T-helper 17 cell (primary cell): Measurements from ENCODE around the gene DNALI1. TPM values are rescaled to one million over a fixed set of nuclear protein-coding genes. Genes with fewer than 3 reads are reported as not detected.
"Not testable (repeated sequence)": the region's sequence is repeated elsewhere in the genome, so short reads cannot be mapped to it uniquely, and the experiment has no call there.

Experiments used
- ATAC-seq: fragments of 150-1000 bp; cut with Tn5 transposase; 2 replicates; pipeline ENCODE4 v1.10.0; 2021; ENCODE audit warnings: mild to moderate bottlenecking, moderate library complexity
- DNase-seq, 3 donors: peaks; one replicate each; pipeline versions ENCODE4 v3.0.0 to v3.0.0-alpha.2; 2020 to 2021
- H3K9me3 ChIP-seq: one replicate; pipeline ENCODE4 v1.7.0; 2013; ENCODE audit warnings: low read length, mild to moderate bottlenecking; ENCODE audit not compliant: control insufficient read depth, poor library complexity, severe bottlenecking
- H3K27ac Mint-ChIP-seq: one replicate; pipeline ENCODE4 v1.8.0; 2022; ENCODE audit warnings: mild to moderate bottlenecking, moderate library complexity, mixed read lengths
- H3K27me3 Mint-ChIP-seq: one replicate; pipeline ENCODE4 v1.8.0; 2022; ENCODE audit warnings: mixed read lengths
- H3K36me3 Mint-ChIP-seq: one replicate; pipeline ENCODE4 v1.8.0; 2022; ENCODE audit warnings: low read depth, mixed read lengths
- H3K4me1 Mint-ChIP-seq: one replicate; pipeline ENCODE4 v1.8.0; 2022; ENCODE audit warnings: mild to moderate bottlenecking, mixed read lengths
- H3K4me3 Mint-ChIP-seq: one replicate; pipeline ENCODE4 v1.8.0; 2022; ENCODE audit warnings: mild to moderate bottlenecking, moderate library complexity, mixed read lengths
- total RNA-seq, 4 donors: library from RNA in 2 of 4; stranded (reverse) in 2 of 4; gene quantifications; one replicate each; pipeline ENCODE4 v1.2.3 and lab custom pipeline; 2022 to 2026

The DNALI1 gene
- total RNA-seq (not detected), total RNA-seq (lab: John Stamatoyannopoulos, UW) (0 reads per million in 2 donors)

DNA sequence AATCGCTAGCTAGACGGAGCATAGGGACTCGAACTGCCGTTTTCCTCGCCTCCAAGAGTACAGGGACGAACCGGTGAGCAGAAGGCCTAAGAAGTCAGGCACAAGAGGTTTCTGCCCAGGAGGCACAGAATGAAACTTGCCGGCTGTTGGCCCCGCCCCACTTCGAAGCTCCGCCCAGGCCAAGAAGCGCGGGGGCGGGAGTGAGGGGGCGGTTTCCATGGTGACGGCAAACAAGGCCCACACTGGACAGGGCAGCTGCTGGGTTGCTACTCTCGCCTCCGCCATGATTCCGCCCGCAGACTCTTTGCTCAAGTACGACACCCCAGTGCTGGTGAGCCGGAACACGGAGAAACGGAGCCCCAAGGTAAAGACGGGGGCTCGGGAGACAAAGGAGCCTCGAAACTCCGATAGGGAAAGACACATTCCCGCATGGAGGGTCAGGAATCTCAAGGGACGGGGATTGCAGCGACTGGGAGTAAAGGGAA, at the start of gene DNALI1:
DNALI1 (plus strand) TSS at position 229 of the 485 bp plus-strand sequence; CDS start at position 284, 55 bp downstream.
- Mint-ChIP-seq H3K27ac (no peak within 1 kb of the TSS), H3K36me3 (peaks cover 5% of the 10 kb centered on the region), H3K27me3 (peaks cover 13% of the 10 kb centered on the region), H3K4me1 (peaks cover 24% of the 10 kb centered on the region), H3K4me3 (no peak within 1 kb of the TSS)
- ATAC-seq, result no peak
- DNase-seq, result no peak
- no peaks in the 10 kb centered on the region for H3K9me3 ChIP-seq

DNA sequence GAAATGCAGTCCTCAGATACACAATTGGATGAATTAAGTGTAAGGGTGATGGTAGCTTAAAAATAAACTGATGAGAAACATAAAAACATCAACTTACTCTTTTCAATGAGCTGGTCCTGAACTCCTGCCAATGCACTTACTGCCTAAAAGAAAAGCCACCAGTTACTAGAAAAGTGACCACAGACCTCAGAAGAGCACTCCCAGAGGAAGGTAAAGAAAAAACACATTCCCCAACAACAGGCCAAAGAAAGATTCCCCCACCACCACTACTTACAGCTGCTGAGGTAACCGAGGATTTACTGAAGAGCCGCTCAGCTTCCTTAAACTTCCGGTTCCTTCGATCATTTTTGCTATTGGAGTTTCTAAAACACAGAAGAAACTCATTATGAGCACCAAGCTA, 47.6 kb upstream of the DNALI1 start:
- H3K4me3 Mint-ChIP-seq, result no peak overlapping the region
- H3K27me3 Mint-ChIP-seq, result no peaks in the 10 kb centered on the region
- DNase-seq, result no peak
- H3K4me1 Mint-ChIP-seq, result peaks cover 27% of the 10 kb centered on the region
- ATAC-seq, result no peak
- no peaks in the 10 kb centered on the region for H3K9me3 ChIP-seq
- H3K36me3 Mint-ChIP-seq, result peaks cover 5% of the 10 kb centered on the region
- H3K27ac Mint-ChIP-seq, result peak overlapping the region; percentile 56

DNA sequence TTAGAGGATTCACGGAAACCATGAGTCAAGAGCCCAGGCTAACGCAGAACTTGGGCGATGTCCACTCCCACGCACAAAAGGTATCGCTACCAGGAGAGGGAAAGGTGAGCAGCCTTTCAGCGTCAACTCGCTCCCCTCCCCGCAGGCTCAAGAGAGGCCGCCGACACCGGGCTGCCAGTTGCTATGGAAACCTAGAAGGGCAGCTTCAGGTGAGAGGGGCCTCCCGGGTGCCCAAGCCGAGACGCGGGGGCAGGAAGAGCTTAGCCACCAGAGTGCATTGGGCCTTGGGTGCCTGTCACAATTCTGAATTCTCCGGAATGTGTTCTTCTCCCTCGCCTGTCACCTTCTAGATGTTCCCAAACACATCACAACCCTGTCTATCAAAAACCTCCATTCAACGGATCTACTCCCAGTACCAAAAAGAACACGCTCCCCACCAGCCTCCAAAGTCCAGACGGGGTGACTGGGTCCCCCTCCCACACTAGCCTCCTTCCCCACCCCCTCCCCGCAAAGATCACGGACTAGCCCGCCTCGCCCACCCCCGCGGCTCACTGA, 42.9 kb upstream of the DNALI1 start:
- ATAC-seq (peak; percentile 20), DNase-seq (peak; percentile 11 to 31 (median 24))
- H3K9me3 ChIP-seq, result no peaks in the 10 kb centered on the region
- Mint-ChIP-seq H3K36me3 (peaks cover 2% of the 10 kb centered on the region), H3K4me3 (peak overlapping the region; percentile 98), H3K27me3 (no peaks in the 10 kb centered on the region), H3K27ac (peak overlapping the region; percentile 93), H3K4me1 (peaks cover 32% of the 10 kb centered on the region)

DNA sequence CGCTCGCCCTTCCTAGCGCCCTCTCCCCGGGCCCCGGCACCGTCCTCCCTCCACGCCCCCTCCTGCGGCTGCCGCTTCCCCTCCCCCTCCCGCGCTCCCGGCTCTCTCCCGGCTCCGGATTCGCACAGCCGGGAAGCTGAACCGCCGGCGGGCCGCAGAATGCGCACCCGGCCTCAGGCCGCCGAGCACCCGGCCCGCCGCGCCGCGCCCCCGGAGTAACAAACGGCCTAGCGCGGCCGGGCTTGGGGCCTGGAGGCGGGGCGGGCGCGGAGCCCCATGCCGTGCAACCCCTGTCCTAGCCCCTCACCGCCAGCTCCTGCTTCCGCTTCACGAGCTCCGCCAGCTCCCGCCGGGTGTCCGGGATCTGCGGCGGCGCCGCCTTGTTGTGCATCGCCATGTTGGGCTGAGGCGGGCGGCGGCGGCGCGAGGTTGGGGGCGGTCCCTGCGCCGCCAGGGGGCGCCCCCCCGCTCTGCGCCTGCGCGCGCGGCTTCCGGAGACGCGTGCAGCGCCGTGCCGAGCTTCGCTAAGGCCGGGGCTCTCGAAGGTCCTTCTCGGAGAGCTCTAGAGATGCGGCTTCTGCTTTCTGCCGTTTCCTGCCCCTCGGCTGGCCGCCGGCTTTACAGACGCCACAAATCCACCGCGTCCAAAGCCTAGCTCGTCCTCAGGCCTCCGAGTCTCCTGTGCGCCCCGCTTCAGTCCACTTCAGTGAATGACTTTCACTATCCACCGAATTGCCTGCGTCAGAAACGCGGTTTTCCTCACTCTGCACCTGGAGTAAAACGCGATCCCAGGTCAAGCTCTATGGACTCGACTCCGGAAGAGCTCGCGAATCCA, 42.2 kb upstream of the DNALI1 start, which contains the start of gene MEAF6:
MEAF6 (minus strand) TSS at position 417 of the 835 bp plus-strand sequence; CDS start at position 397, 20 bp downstream.
- H3K27ac Mint-ChIP-seq, result peak within 1 kb of the TSS; percentile 93
- no peaks in the 10 kb centered on the region for H3K9me3 ChIP-seq
- H3K4me3 Mint-ChIP-seq, result peak within 1 kb of the TSS; percentile 98
- peaks cover 26% of the 10 kb centered on the region for H3K4me1 Mint-ChIP-seq
- no peaks in the 10 kb centered on the region for H3K27me3 Mint-ChIP-seq
- DNase-seq, result peak; percentile 84 to 92 (median 84)
- peak; percentile 95 for ATAC-seq
- peaks cover 2% of the 10 kb centered on the region for H3K36me3 Mint-ChIP-seq

DNA sequence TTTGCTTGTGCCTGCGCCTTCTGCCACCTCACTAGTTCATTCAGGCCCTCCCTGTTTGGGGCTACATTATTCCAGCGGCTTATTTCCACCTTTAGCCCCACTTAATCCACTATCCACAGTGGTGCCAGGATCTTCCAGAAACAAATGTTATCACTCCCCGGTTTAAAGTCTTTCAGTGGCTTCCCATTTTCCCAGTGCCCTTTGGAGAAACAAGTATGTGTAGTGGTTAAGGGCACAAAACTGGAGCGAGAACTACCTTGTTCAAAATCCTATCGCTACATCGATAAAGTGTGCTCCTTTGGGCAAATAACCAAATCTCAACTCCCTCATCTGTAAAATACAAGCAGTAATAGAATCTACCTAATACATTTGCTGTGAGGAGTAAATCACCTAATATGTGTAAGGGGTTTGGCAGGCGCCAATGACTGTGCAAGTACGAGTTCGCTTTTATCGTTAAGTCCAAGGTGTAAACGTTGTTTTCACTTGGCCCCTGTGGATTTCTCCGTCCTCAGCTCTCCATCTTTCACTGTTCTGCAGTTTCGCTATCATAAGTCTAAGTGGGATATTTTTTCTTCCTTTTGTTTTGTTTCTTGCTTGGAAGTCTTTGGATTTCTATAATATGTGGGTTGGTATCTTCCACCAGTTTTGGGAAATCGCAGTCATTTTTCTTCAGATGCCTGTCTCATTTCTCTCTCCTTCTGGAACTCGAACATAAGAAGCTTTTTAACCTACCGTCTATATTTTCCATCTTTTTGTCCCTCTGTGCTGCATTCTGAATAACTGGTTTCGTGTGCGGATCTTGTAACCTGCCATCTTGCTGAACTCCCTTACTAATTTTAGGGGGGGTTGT, 41.3 kb upstream of the DNALI1 start:
- no peak for ATAC-seq

DNA sequence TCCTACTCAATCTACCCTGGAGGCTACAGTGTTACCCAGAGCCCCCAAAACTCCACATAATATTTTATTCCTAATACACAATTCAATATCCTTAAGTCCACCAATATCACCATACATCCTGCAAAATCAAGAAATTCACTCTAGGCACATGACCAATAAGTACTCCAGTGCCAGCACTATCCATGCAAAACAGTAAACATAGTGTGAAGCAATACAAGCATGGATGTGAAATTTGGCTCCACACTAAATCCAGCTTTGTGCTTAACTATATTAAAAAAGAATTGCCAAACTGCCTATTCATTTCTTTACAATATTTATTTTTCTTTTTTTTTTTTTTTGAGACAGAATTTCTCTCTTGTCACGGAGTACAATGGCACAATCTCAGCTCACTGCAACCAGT, 39.2 kb upstream of the DNALI1 start:
- Mint-ChIP-seq H3K4me3 (no peak overlapping the region), H3K36me3 (peaks cover 2% of the 10 kb centered on the region), H3K27me3 (no peaks in the 10 kb centered on the region), H3K27ac (no peak overlapping the region), H3K4me1 (peaks cover 21% of the 10 kb centered on the region)
- no peaks in the 10 kb centered on the region for H3K9me3 ChIP-seq
- no peak for DNase-seq
- no peak for ATAC-seq

More for the DNA sequence above, 41.3 kb upstream of the DNALI1 start:
- Mint-ChIP-seq H3K36me3 (peaks cover 2% of the 10 kb centered on the region), H3K27me3 (no peaks in the 10 kb centered on the region), H3K27ac (peak overlapping the region; percentile 91), H3K4me3 (peak overlapping the region; percentile 98), H3K4me1 (peaks cover 26% of the 10 kb centered on the region)
- no peak for DNase-seq
- H3K9me3 ChIP-seq, result no peaks in the 10 kb centered on the region

DNA sequence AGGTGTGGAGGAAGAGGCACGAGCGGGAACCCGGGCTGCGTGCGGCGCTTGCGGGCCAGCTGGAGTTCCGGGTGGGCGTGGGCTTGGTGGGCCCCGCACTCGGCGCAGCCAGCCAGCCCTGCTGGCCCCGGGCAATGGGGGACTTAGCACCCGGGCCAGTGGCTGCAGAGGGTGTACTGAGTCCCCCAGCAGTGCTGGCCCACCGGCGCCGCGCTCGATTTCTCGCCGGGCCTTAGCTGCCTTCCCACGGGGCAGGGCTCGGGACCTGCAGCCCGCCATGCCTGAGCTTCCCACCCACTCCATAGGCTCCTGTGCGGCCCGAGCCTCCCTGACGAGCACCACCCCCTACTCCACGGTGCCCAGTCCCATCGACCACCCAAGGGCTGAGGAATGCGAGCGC, 38.5 kb upstream of the DNALI1 start:
- DNase-seq, ATAC-seq, H3K36me3 Mint-ChIP-seq, H3K4me3 Mint-ChIP-seq, H3K27me3 Mint-ChIP-seq, H3K9me3 ChIP-seq, H3K27ac Mint-ChIP-seq: not testable (repeated sequence)
- peaks cover 16% of the 10 kb centered on the region for H3K4me1 Mint-ChIP-seq

DNA sequence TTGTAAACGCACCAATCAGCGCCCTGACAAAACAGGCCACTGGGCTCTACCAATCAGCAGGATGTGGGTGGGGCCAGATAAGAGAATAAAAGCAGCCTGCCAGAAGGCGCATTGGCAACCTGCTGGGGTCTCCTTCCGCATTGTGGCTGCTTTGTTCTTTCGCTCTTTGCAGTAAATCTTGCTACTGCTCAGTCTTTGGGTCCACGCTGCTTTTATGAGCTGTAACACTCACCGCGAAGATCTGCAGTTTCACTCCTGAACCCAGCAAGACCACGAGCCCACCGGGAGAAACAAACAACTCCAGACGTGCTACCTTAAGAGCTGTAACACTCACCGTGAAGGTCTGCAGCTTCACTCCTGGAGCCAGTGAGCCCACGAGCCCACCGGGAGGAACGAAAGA, 37.8 kb upstream of the DNALI1 start:
- not testable (repeated sequence) for ATAC-seq, H3K27ac Mint-ChIP-seq, H3K27me3 Mint-ChIP-seq, H3K36me3 Mint-ChIP-seq, H3K9me3 ChIP-seq
- peak in 2 of 3 donors; percentile 16 to 29 for DNase-seq
- Mint-ChIP-seq H3K4me3 (peak overlapping the region; percentile 83), H3K4me1 (peaks cover 10% of the 10 kb centered on the region)

DNA sequence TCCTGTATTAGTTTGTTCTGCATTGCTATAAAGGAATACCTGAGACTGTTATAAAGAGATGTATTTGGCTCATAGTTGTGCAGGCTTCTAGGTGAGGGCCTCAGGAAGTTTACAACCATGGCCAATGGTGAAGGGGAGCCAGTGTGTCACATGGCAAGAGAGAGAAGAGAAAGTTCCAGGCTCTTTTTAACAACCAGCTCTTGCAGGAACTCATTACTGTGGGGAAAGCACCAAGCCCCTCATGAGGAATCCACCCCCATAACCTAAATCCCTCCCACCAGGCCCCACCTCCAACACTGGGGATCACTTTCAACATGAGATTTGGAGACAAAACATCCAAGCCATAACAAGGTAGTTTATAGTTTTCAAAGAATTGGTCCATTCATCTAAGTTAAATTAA, 37.1 kb upstream of the DNALI1 start:
- H3K9me3 ChIP-seq, result no peaks in the 10 kb centered on the region
- H3K36me3 Mint-ChIP-seq, result no peaks in the 10 kb centered on the region
- no peak for ATAC-seq
- peak overlapping the region; percentile 83 for H3K4me3 Mint-ChIP-seq
- H3K4me1 Mint-ChIP-seq, result peaks cover 8% of the 10 kb centered on the region
- H3K27ac Mint-ChIP-seq, result no peak overlapping the region
- DNase-seq, result no peak
- H3K27me3 Mint-ChIP-seq, result no peaks in the 10 kb centered on the region

DNA sequence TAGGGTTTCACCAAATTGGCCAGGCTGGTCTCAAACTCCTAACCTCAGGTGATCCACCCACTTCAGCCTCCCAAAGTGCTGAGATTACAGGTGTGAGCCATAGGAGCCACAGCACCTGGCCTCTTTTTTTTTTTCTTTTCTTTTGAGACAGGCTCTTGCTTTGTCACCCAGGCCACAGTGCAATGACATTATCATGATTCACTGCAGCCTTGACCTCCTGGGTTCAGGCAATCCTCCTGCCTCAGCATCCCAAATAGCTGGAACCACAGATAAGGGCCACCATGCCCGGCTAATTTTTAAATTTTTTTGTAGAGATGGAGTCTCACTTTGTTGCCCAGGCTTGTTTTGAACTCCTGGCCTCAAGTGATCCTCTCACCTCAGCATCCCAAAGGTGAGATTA, 26.9 kb upstream of the DNALI1 start:
- DNase-seq, H3K4me1 Mint-ChIP-seq, H3K27ac Mint-ChIP-seq, H3K9me3 ChIP-seq, H3K4me3 Mint-ChIP-seq, H3K27me3 Mint-ChIP-seq, H3K36me3 Mint-ChIP-seq, ATAC-seq: not testable (repeated sequence)

DNA sequence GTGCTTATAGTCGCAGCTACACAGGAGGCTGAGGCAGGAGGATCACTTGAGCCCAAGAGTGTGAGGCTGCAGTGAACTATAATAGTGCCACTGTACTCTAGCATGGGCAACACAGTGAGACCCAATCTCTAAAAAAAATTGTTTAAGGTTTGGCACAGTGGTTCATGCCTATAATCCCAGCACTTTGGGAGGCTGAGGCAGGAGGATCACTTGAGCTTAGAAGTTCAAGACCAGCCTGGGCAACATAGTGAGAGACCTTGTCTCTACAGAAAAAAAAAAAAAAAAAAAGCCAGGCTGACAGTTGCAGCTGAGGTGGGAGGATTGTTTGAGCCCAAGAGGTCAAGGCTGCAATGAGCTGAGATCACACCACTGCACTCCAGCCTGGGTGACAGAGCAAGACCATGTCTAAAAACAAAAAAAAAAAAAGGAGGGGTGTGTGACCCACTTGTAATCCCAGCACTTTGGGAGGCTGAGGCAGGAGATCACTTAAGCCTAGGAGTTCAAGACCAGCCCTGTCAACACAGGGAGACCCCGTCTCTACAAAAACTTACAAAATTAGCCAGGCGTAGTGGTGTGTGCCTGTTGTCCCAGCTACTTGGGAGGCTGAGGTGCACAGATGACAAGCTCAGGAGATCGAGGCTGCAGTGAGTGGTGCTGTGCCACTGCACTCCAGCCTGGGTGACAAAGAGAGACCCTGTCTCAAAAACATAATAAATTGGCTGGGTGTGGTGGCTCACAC, 24.2 kb upstream of the DNALI1 start:
- H3K27ac Mint-ChIP-seq, result peak overlapping the region; percentile 60
- ATAC-seq, H3K27me3 Mint-ChIP-seq, DNase-seq, H3K4me1 Mint-ChIP-seq, H3K9me3 ChIP-seq, H3K4me3 Mint-ChIP-seq, H3K36me3 Mint-ChIP-seq: not testable (repeated sequence)

DNA sequence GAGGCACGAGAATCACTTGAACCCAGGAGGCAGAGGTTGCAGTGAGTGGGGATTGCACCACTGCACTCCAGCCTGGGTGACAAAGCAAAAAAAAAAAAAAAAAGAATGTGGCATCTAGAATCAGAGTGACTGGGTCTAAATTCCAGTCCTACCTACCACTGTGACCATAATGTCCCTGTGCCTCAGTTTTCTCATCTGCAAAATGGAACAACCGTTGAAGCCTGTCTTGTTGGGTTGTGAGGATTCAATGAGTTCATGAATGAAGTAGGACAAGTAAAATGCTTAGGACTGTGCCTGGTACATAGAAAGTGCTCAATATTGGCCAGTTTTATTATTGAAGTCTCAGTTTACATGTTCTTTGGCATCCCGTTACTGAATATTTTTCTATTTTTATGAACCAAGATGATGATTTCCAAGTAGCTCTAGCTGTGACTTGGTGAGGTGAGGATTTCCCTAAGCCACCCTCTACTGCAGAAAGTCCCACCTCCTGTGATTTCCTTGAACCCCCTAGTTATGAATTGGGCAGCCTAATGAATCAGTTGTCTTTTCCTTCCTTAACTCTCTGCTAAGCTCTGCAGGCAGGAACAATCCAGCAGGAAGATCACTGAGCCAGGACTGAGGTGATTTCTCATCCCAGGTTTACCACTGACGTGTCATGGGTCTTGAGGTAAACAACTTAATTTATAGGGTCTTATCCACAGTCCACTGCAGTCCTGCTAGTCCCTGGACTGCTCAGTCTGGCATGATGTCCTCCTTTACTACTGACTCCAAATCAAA, 23.2 kb upstream of the DNALI1 start:
- peaks cover 11% of the 10 kb centered on the region for H3K4me1 Mint-ChIP-seq
- no peak overlapping the region for H3K27ac Mint-ChIP-seq

More for the DNA sequence above, 23.2 kb upstream of the DNALI1 start:
- Mint-ChIP-seq H3K36me3 (peaks cover 6% of the 10 kb centered on the region), H3K27me3 (no peaks in the 10 kb centered on the region), H3K4me3 (no peak overlapping the region)
- no peak for ATAC-seq
- no peak for DNase-seq
- H3K9me3 ChIP-seq, result no peaks in the 10 kb centered on the region
